Inflammatory macrophage treated with lipopolysaccharide for 4 hours (primary cell): Measurements from ENCODE around the gene SPRR4.
"Not testable (repeated sequence)": the region's sequence is repeated elsewhere in the genome, so short reads cannot be mapped to it uniquely, and the experiment has no call there.

Source experiments
- DNase-seq: peaks from one replicate; pipeline ENCODE4 v3.0.0-alpha.2; 2020

SPRR4 gene

GRCh38 chr1:152968248-152968647 lies 2.2 kb upstream of the SPRR4 start:
- peak; percentile 38 for DNase-seq

GRCh38 chr1:152969036-152969435 lies 1.4 kb upstream of the SPRR4 start:
- no peak for DNase-seq

DNA sequence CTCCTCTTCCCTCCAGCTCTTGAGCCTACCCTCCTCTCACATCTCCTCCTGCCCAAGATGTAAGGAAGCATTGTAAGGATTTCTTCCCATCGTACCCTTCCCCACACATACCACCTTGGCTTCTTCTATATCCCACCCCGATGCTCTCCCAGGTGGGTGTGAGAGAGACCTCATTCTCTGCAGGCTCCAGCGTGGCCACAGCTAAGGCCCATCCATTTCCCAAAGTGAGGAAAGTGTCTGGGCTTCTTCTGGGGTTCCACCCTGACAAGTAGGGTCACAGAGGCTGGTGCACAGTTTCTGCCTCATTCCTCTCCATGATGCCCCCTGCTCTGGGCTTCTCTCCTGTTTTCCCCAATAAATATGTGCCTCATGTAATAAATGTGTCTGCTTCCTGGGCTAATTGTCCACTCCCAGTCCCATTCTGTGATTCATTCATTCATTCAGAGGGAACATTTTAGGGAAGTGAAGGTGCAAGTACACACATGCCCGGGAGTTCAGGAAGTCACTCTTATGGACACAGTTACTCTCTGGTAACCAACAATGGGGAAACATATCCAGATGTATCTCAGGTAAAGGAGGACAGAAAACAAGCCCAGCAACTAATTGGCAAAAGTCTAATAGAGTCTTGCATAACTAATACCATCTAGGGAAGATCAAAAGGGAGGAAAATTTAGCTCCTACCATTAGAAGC lies 1.9 kb downstream of the SPRR4 start:
- DNase-seq: no peak

DNA sequence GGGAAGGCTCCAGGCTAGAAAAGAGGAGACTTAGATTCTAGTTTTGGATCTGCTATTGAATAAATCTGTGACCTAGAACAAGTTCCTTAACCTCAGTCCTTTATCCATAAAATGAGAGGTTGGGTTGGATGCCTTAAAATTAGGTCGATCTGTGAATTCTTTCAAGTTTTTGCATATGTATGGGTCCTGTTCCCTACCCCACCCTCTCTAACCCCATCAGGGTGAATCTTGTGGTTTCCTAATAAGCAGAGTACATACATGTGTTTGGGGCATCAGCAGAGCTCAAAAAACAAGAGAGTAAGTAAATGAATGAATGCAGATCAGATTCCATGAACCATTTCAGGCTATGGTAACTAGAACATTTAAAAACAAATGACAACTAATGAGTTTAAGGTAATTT lies 6.2 kb downstream of the SPRR4 start:
- no peak for DNase-seq

DNA sequence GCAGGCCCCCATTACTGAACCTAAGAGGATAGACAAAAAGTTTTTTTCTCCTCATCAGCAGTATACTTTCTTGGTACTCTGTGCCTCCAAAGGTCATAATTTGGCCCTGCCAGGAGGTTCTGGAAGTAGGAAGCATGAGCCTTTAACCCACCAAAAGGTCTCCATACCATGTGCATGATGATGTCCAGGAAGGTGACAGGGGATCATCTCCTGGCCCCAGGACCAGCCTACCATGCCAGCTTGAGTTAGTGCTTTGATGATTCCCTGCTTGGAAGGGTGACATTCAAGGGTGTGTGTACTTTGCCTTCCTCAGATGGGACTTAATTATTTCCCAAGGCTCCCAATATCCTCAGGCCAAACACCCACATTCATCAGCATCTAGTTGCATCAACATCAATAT lies 7.2 kb downstream of the SPRR4 start:
- DNase-seq: no peak

- DNase-seq: no peak
These were observed 10.2 kb downstream of the SPRR4 start for GRCh38 chr1:152980676-152981075.

GRCh38 chr1:152981146-152981871 lies 10.9 kb downstream of the SPRR4 start:
- no peak for DNase-seq

- no peak for DNase-seq
These were observed 11.6 kb downstream of the SPRR4 start for GRCh38 chr1:152982076-152982475.

GRCh38 chr1:152983234-152983633 lies 12.8 kb downstream of the SPRR4 start:
- no peak for DNase-seq

DNA sequence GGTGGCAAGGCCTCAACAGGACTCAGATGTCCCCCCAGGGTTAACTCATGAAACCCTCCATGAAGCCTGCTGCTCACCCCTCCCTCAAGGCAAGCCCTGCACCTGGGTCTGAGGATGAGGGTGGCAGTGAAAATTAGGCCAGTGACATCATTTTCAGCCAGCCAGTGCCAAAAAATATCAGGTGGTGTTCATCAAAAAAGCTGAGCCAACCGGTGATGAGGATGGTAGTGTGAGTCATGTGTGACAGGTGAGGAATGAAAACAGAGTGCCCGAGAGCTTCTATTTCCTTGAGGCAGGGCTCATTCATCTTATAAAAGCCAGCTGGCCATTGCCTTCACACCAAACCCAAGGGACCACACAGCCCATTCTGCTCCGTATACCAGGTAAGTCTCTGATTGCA lies 13.3 kb downstream of the SPRR4 start, which contains the start of gene SPRR1A:
SPRR1A (plus strand) TSS at position 339 of the 400 bp plus-strand sequence. CDS start 1,150 bp downstream, outside the sequence.
- DNase-seq: no peak

GRCh38 chr1:152986578-152986977 lies 16.1 kb downstream of the SPRR4 start:
- DNase-seq: no peak

GRCh38 chr1:152993186-152993585 lies 22.7 kb downstream of the SPRR4 start:
- DNase-seq: no peak

- no peak for DNase-seq
These were observed 25.4 kb downstream of the SPRR4 start for GRCh38 chr1:152995842-152996241.

- DNase-seq: no peak
These were observed 26.4 kb downstream of the SPRR4 start for GRCh38 chr1:152996633-152997400.

- no peak for DNase-seq
These were observed 27.5 kb downstream of the SPRR4 start for GRCh38 chr1:152997901-152998300.

DNA sequence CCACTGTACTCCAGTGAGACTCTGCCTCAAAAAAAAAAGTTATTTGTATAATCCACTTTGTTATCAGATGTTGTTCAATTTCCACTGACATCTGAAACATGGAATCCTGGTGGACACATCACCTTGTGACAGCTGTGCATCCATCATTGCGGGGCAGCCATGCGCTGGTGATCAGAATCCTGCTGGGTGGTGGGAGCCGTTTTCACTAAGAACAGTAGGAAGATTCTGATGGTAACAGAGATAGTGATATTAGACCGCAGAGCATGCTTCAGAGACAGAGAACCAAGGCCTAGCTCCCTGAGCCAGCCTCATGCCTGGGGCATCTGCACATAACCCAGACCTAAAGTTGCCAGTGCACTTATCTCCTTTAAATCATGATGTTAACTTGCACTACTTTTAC lies 28.0 kb downstream of the SPRR4 start:
- DNase-seq: no peak

- no peak for DNase-seq
These were observed 29.4 kb downstream of the SPRR4 start for GRCh38 chr1:152999818-153000217.

DNA sequence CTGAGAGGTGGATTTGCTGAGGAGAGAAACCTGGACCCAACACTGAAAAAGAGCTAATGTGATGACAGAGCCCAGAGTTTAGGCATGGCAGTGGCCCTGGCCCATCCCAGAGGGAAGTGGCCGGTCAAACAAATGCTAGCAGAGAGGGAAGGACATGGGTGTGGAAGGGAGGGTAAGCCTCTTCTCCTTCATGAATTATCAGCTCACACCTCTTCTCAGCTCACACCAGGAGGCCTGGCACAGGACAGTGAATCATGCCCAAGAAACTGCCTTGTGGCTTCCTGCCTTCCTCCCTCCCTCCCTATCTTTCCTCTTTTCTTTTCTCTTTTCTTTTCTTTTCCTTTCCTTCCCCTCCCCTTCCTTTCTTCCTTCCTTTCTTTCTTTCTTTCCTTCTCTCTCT lies 29.8 kb downstream of the SPRR4 start:
- no peak for DNase-seq

- no peak for DNase-seq
These were observed 30.9 kb downstream of the SPRR4 start, which contains the start of gene SPRR3 for GRCh38 chr1:153001382-153001781. SPRR3 (plus strand) TSS chr1:153001749; CDS start chr1:153003021, 1,272 bp downstream.

DNA sequence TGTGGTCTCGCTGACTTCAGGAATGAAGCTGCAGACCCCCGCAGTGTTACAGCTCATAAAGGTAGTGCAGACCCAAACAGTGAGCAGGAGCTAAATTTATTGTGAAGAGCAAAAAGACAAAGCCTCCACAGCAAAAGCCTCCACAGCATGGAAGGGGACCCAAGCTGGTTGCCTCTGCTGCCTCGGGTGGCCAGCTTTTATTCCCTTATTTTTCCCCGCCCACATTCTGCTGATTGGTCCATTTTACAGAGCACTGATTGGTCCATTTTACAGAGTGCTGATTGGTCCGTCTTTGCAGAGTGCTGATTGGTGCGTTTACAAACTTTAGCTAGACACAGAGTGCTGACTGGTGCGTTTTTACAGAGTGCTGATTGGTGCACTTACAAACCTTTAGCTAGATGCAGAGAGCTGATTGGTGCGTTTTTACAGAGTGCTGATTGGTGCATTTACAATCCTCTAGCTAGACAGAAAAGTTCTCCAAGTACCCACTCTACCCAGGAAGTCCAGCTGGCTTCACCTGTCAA lies 40.8 kb downstream of the SPRR4 start:
- not testable (repeated sequence) for DNase-seq

GRCh38 chr1:153021829-153022228 lies 51.4 kb downstream of the SPRR4 start:
- not testable (repeated sequence) for DNase-seq
